IMR-90 (cell line): Measurements from ENCODE around the gene MAP2K5. TPM values are rescaled to one million over a fixed set of nuclear protein-coding genes. Genes with fewer than 3 reads are reported as not detected.

ENCODE experiments used
- ATAC-seq: fragments of 200-7000 bp; cut with Tn5 transposase; 2 replicates; pipeline ENCODE4 v1.9.1; 2020; ENCODE audit warnings: low read depth, mild to moderate bottlenecking, moderate library complexity
- BruUV-seq: library from RNA; stranded (reverse); fragments of 400-500 nt; replicated peaks from 2 replicates; lab custom pipeline; 2021; lab: Mats Ljungman, UMichigan
- CTCF ChIA-PET: fragments of 300-600 bp; formaldehyde crosslinking; extraction: SDS; loops from one replicate; lab custom pipeline; 2021; ENCODE audit warnings: antibody characterized with exemption; lab: Yijun Ruan, JAX
- POLR2A ChIA-PET: fragments of 300-600 bp; sonication (Branson Sonifier 250); formaldehyde crosslinking; loops from one replicate; lab custom pipeline; 2022; ENCODE audit warnings: antibody characterized with exemption; ENCODE audit not compliant: unreplicated experiment; lab: Charles Lee
- DNase-seq: peaks from one replicate; pipeline ENCODE4 v3.0.0; 2013
- H2AFZ ChIP-seq: replicated peaks from 2 replicates; pipeline ENCODE3; 2013; ENCODE audit warnings: low read length, mild to moderate bottlenecking; ENCODE audit not compliant: poor library complexity
- H2AK5ac ChIP-seq: 2 replicates; pipeline ENCODE4 v1.6.1; 2013; ENCODE audit warnings: low read depth, low read length, inconsistent platforms
- H2AK9ac ChIP-seq: replicated peaks from 2 replicates; pipeline ENCODE3; 2013; ENCODE audit warnings: mild to moderate bottlenecking, low read depth, low read length, moderate library complexity; ENCODE audit not compliant: poor library complexity
- H2BK120ac ChIP-seq: 2 replicates; pipeline ENCODE4 v1.6.1; 2013; ENCODE audit warnings: low read depth, low read length, inconsistent platforms
- H2BK15ac ChIP-seq: 3 replicates; pipeline ENCODE4 v1.6.1; 2013; ENCODE audit warnings: low read depth, low read length, inconsistent platforms
- H2BK20ac ChIP-seq: 2 replicates; pipeline ENCODE4 v1.6.1; 2013; ENCODE audit warnings: low read depth, mild to moderate bottlenecking, inconsistent platforms, low read length, moderate library complexity
- H2BK5ac ChIP-seq: 2 replicates; pipeline ENCODE4 v1.6.1; 2013; ENCODE audit warnings: mild to moderate bottlenecking, low read depth, low read length, inconsistent platforms; ENCODE audit not compliant: poor library complexity, severe bottlenecking
- H3K14ac ChIP-seq: replicated peaks from 2 replicates; pipeline ENCODE4 v1.6.1; 2013; ENCODE audit warnings: low read depth, low read length, inconsistent platforms
- H3K18ac ChIP-seq: 2 replicates; pipeline ENCODE4 v1.6.1; 2013; ENCODE audit warnings: low read depth, low read length, control low read depth
- H3K23ac ChIP-seq: 2 replicates; pipeline ENCODE4 v1.6.1; 2013; ENCODE audit warnings: low read depth, low read length, inconsistent platforms
- H3K27ac ChIP-seq: 2 replicates; pipeline ENCODE4 v1.5.1; 2013; ENCODE audit warnings: mild to moderate bottlenecking, control low read depth, low read length; ENCODE audit not compliant: insufficient read depth
- H3K27me3 ChIP-seq: 2 replicates; pipeline ENCODE4 v1.6.1; 2013; ENCODE audit warnings: low read length; ENCODE audit not compliant: control insufficient read depth, insufficient read depth
- H3K36me3 ChIP-seq: 2 replicates; pipeline ENCODE4 v1.6.1; 2013; ENCODE audit warnings: low read length, mixed read lengths; ENCODE audit not compliant: control insufficient read depth, insufficient read depth
- H3K4ac ChIP-seq: 2 replicates; pipeline ENCODE4 v1.6.1; 2013; ENCODE audit warnings: low read depth, low read length, inconsistent platforms
- H3K4me1 ChIP-seq: 2 replicates; pipeline ENCODE4 v1.6.1; 2013; ENCODE audit warnings: low read length, mixed read lengths; ENCODE audit not compliant: control insufficient read depth, insufficient read depth
- H3K4me2 ChIP-seq: 2 replicates; pipeline ENCODE4 v1.6.1; 2013; ENCODE audit warnings: low read depth, mild to moderate bottlenecking, control low read depth, low read length, moderate library complexity
- H3K4me3 ChIP-seq: 2 replicates; pipeline ENCODE4 v1.5.1; 2013; ENCODE audit warnings: low read depth, mild to moderate bottlenecking, control low read depth, low read length, moderate library complexity; ENCODE audit not compliant: insufficient read depth
- H3K56ac ChIP-seq: 2 replicates; pipeline ENCODE4 v1.6.1; 2013; ENCODE audit warnings: low read length, inconsistent platforms; ENCODE audit not compliant: insufficient read depth; ENCODE audit errors: extremely low read depth
- H3K79me1 ChIP-seq, 2 experiments: 2 replicates each; pipeline ENCODE4 v1.6.1; 2013; ENCODE audit warnings: low read length in 2 of 2, inconsistent platforms in 1 of 2, low read depth in 1 of 2
- H3K9ac ChIP-seq: 2 replicates; pipeline ENCODE4 v1.6.1; 2013; ENCODE audit warnings: low read depth, low read length, control low read depth
- H3K9me1 ChIP-seq: 2 replicates; pipeline ENCODE4 v1.6.1; 2013; ENCODE audit warnings: low read length, inconsistent platforms; ENCODE audit not compliant: insufficient read depth
- H3K9me3 ChIP-seq: 2 replicates; pipeline ENCODE4 v1.6.1; 2013; ENCODE audit warnings: low read length; ENCODE audit not compliant: control insufficient read depth, insufficient read depth
- H4K20me1 ChIP-seq: 2 replicates; pipeline ENCODE4 v1.6.1; 2013; ENCODE audit warnings: low read length, inconsistent platforms; ENCODE audit not compliant: insufficient read depth
- H4K5ac ChIP-seq: 2 replicates; pipeline ENCODE4 v1.6.1; 2013; ENCODE audit warnings: mild to moderate bottlenecking, low read depth, low read length, control low read depth
- H4K8ac ChIP-seq, 2 experiments: 2 replicates each; pipeline ENCODE4 v1.6.1; 2013; ENCODE audit warnings: low read depth in 2 of 2, low read length in 2 of 2, control low read depth in 1 of 2, inconsistent platforms in 1 of 2
- H4K91ac ChIP-seq: 2 replicates; pipeline ENCODE4 v1.6.1; 2013; ENCODE audit warnings: low read depth, low read length, inconsistent platforms; ENCODE audit not compliant: insufficient read depth
- BHLHE40 ChIP-seq: fragments of 150-350 bp; IDR thresholded peaks from 2 replicates; pipeline ENCODE4 v1.6.1; 2016; ENCODE audit warnings: mild to moderate bottlenecking, low read depth, low read length
- CEBPB ChIP-seq: IDR thresholded peaks from 2 replicates; pipeline ENCODE4 v1.6.1; 2012; ENCODE audit warnings: low read depth, low read length, improper control_type of control experiment
- CHD1 ChIP-seq: IDR thresholded peaks from 2 replicates; pipeline ENCODE4 v1.6.1; 2012; ENCODE audit warnings: low read depth, low read length, improper control_type of control experiment
- CTCF ChIP-seq: conservative IDR thresholded peaks from 2 replicates; pipeline ENCODE4 v1.5.1; 2012; ENCODE audit warnings: mild to moderate bottlenecking, low read depth, low read length, improper control_type of control experiment
- ELK1 ChIP-seq: fragments of 150-350 bp; IDR thresholded peaks from 2 replicates; pipeline ENCODE4 v1.6.1; 2016; ENCODE audit warnings: low read depth, mild to moderate bottlenecking, low read length, moderate library complexity, borderline replicate concordance
- MAFK ChIP-seq: IDR thresholded peaks from 2 replicates; pipeline ENCODE4 v1.6.1; 2012; ENCODE audit warnings: low read depth, low read length, improper control_type of control experiment
- MAZ ChIP-seq: IDR thresholded peaks from 2 replicates; pipeline ENCODE4 v1.6.1; 2012; ENCODE audit warnings: low read depth, mild to moderate bottlenecking, low read length, improper control_type of control experiment, moderate library complexity, borderline replicate concordance
- MXI1 ChIP-seq: IDR thresholded peaks from 2 replicates; pipeline ENCODE4 v1.6.1; 2012; ENCODE audit warnings: low read depth, mild to moderate bottlenecking, low read length, moderate library complexity, borderline replicate concordance
- NFE2L2 ChIP-seq: fragments of 150-350 bp; IDR thresholded peaks from 2 replicates; pipeline ENCODE4 v1.6.1; 2016; ENCODE audit warnings: low read depth, mild to moderate bottlenecking, low read length
- POLR2A ChIP-seq: IDR thresholded peaks from 2 replicates; pipeline ENCODE4 v1.6.1; 2012; ENCODE audit warnings: mild to moderate bottlenecking, low read depth, low read length
- RAD21 ChIP-seq: IDR thresholded peaks from 2 replicates; pipeline ENCODE4 v1.6.1; 2012; ENCODE audit warnings: low read length, improper control_type of control experiment
- RCOR1 ChIP-seq: IDR thresholded peaks from 2 replicates; pipeline ENCODE4 v1.6.1; 2012; ENCODE audit warnings: mild to moderate bottlenecking, low read length, improper control_type of control experiment; ENCODE audit not compliant: insufficient replicate concordance
- RFX5 ChIP-seq: IDR thresholded peaks from 2 replicates; pipeline ENCODE4 v1.8.0; 2012; ENCODE audit warnings: low read depth, mild to moderate bottlenecking, low read length, moderate library complexity
- SMC3 ChIP-seq: fragments of 150-350 bp; IDR thresholded peaks from 2 replicates; pipeline ENCODE4 v1.6.1; 2016; ENCODE audit warnings: low read depth, mild to moderate bottlenecking, antibody characterized with exemption, low read length, moderate library complexity
- WGBS, 2 experiments: methylation state at CpG; one replicate each; pipeline versions ENCODE4 v1.1.5 to v1.1.7; 2013; ENCODE audit warnings: missing lambda C conversion rate in 2 of 2; ENCODE audit not compliant: insufficient read length in 1 of 2; ENCODE audit errors: extremely low coverage in 2 of 2; 5-methylcytosine and 5-hydroxymethylcytosine counted together
- dilution Hi-C: fragments of 300-500 bp; cut with HindIII; formaldehyde crosslinking; loops from one replicate; pipeline ENCODE4 v1.14.3; 2018; ENCODE audit warnings: low sequenced_read_pairs; ENCODE audit not compliant: unreplicated experiment
- in situ Hi-C: fragments of 300-500 bp; cut with MboI; formaldehyde crosslinking; loops from 3 replicates; pipeline ENCODE4 v1.14.3; 2019; ENCODE audit warnings: low sequenced_read_pairs, inconsistent platforms, mixed read lengths
- intact Hi-C: fragments of 100-400 bp; cut with micrococcal nuclease; formaldehyde crosslinking; loops from 2 replicates; pipeline ENCODE4 v1.10.0; 2022
- polyA plus RNA-seq, 3 experiments: library from polyadenylated mRNA; depleted of rRNA; stranded (reverse); fragments of >200 nt; gene quantifications; 2 replicates each; pipeline ENCODE4 v1.2.3, GENCODE V29; 2012; ENCODE audit warnings: low replicate concordance in 1 of 3
- total RNA-seq: library from RNA; depleted of rRNA; stranded (reverse); fragments of >200 nt; gene quantifications from 2 replicates; pipeline ENCODE4 v1.2.3, GENCODE V29; 2012
- TF ChIP-seq, protein P1 (sequence below): fragments of 150-350 bp; IDR thresholded peaks from 2 replicates; pipeline ENCODE4 v1.6.1; 2017; ENCODE audit warnings: mild to moderate bottlenecking, antibody characterized with exemption, low read length, low read depth

The MAP2K5 gene
- total and polyA plus RNA-seq, 2 of the 4 experiments (the other 2 are of a cell fraction), result 1.6 to 6.1 TPM

DNA sequence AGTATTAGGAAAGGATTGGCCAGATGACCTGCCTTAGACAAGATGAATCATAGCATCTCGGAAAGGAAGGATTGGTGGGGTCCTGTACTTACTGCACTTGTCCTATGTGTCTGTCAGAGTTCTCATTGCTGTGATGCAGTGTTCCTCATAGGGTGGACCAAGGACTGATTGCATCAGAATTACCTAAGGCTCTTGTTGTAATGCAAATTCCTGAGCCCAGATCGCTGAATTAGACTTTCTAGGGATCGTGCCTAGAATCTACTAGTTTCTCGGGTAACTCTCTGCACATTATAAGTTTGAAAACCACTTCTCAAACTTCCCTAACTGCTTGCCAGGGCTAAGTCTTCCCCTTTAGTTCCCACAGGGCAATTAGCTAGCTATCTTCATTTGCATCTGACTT, 207.9 kb downstream of the MAP2K5 start:
- ATAC-seq, result no peak
- Histone ChIP-seq H2BK20ac (no peak overlapping the region), H2AFZ (no peak overlapping the region), H3K4ac (no peak overlapping the region), H3K27me3 (no peaks in the 10 kb centered on the region), H2AK5ac (no peak overlapping the region), H4K5ac (no peak overlapping the region), H3K4me1 (no peaks in the 10 kb centered on the region), H3K9me3 (no peaks in the 10 kb centered on the region), H4K20me1 (no peaks in the 10 kb centered on the region), H3K14ac (no peak overlapping the region), H3K36me3 (0 out of 2 replicates have a peak, but pooled peaks cover 2% of the 10 kb centered on the region), H3K18ac (no peak overlapping the region), H3K23ac (no peak overlapping the region), H3K27ac (no peak overlapping the region), H3K79me1 (no peaks in the 10 kb centered on the region), H3K4me2 (no peak overlapping the region), H2BK5ac (no peak overlapping the region), H3K9ac (no peak overlapping the region), H4K91ac (no peak overlapping the region), H3K9me1 (no peaks in the 10 kb centered on the region; the same call in 1 of the 2 replicates), H2BK15ac (no peak overlapping the region), H3K56ac (no peak overlapping the region), H3K4me3 (no peak overlapping the region), H4K8ac (no peak overlapping the region), H2BK120ac (no peak overlapping the region), H2AK9ac (no peak overlapping the region)
- in situ Hi-C loops, result no loop called here
- ChIA-PET POLR2A (no interaction called here), CTCF (no interaction called here)
- TF ChIP-seq BHLHE40 (no peak), CHD1 (no peak), RAD21 (no peak), MAZ (no peak), SMC3 (no peak), ELK1 (no peak), CEBPB (no peak), NFE2L2 (no peak), CTCF (no peak), RCOR1 (no peak), MAFK (no peak), RFX5 (no peak), MXI1 (no peak), POLR2A (no peak)
- TF ChIP-seq, protein P1, sequence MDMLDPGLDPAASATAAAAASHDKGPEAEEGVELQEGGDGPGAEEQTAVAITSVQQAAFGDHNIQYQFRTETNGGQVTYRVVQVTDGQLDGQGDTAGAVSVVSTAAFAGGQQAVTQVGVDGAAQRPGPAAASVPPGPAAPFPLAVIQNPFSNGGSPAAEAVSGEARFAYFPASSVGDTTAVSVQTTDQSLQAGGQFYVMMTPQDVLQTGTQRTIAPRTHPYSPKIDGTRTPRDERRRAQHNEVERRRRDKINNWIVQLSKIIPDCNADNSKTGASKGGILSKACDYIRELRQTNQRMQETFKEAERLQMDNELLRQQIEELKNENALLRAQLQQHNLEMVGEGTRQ, result no peak
- DNase-seq, result no peak
- dilution Hi-C loops, result no loop called here
- WGBS, 2 experiments, result 93% methylated on average over 3 of the region's 4 CpGs; no CpG with 5 or more reads in 1 of the 2 experiments
- BruUV-seq, result no TSS peak
- intact Hi-C loops, result no loop called here
